GM23338 (cell line): ENCODE data around the gene GATAD2A. TPM values are rescaled to one million over a fixed set of nuclear protein-coding genes. Genes with fewer than 3 reads are reported as not detected.

Experiments used
- ATAC-seq: fragments of 200-7000 bp; cut with Tn5 transposase; 3 replicates; pipeline ENCODE4 v1.9.1; 2020
- DNase-seq: peaks from one replicate; pipeline ENCODE4 v3.0.0-alpha.2; 2015; ENCODE audit warnings: low spot score
- H2AFZ ChIP-seq: fragments of 200-600 bp; sonication (generic); 2 replicates; pipeline ENCODE4 v1.8.0; 2016; ENCODE audit warnings: antibody characterized with exemption, mild to moderate bottlenecking, moderate library complexity
- H3F3A ChIP-seq: fragments of 200-600 bp; sonication (generic); replicated peaks from 2 replicates; pipeline ENCODE4 v1.8.0; 2017; ENCODE audit warnings: antibody characterized with exemption, mixed run types, low read depth
- H3K27ac ChIP-seq: fragments of 200-600 bp; sonication (generic); 2 replicates; pipeline ENCODE4 v1.6.1; 2016; ENCODE audit warnings: low read depth
- H3K27me3 ChIP-seq: fragments of 200-600 bp; sonication (generic); 2 replicates; pipeline ENCODE4 v1.8.0; 2016; ENCODE audit warnings: mild to moderate bottlenecking, mixed run types, moderate library complexity; ENCODE audit not compliant: insufficient read depth
- H3K36me3 ChIP-seq: fragments of 200-600 bp; sonication (generic); 2 replicates; pipeline ENCODE4 v1.8.0; 2016; ENCODE audit warnings: mild to moderate bottlenecking; ENCODE audit not compliant: insufficient read depth
- H3K4me1 ChIP-seq: fragments of 200-600 bp; sonication (generic); 2 replicates; pipeline ENCODE4 v1.8.0; 2016; ENCODE audit warnings: mild to moderate bottlenecking, moderate library complexity; ENCODE audit not compliant: insufficient read depth
- H3K4me2 ChIP-seq: fragments of 200-600 bp; sonication (generic); 2 replicates; pipeline ENCODE4 v1.7.1; 2017; ENCODE audit warnings: mixed run types
- H3K4me3 ChIP-seq: fragments of 200-600 bp; sonication (generic); 2 replicates; pipeline ENCODE4 v1.6.1; 2016; ENCODE audit warnings: mixed run types
- H3K79me2 ChIP-seq: fragments of 200-600 bp; sonication (generic); replicated peaks from 2 replicates; pipeline ENCODE4 v1.8.0; 2017; ENCODE audit warnings: mild to moderate bottlenecking; ENCODE audit not compliant: insufficient read depth
- H3K9me2 ChIP-seq: fragments of 200-600 bp; sonication (generic); 2 replicates; pipeline ENCODE4 v1.8.0; 2017; ENCODE audit not compliant: insufficient read depth
- H4K20me1 ChIP-seq: fragments of 200-600 bp; sonication (generic); replicated peaks from 2 replicates; pipeline ENCODE4 v1.8.0; 2017; ENCODE audit warnings: mild to moderate bottlenecking; ENCODE audit not compliant: insufficient read depth
- H3K27ac Mint-ChIP-seq: 2 replicates; pipeline ENCODE4 v1.8.0; 2020; ENCODE audit warnings: inconsistent platforms, mild to moderate bottlenecking, moderate library complexity, mixed read lengths
- H3K27me3 Mint-ChIP-seq: 3 replicates; pipeline ENCODE4 v1.8.0; 2022; ENCODE audit warnings: low read depth, mild to moderate bottlenecking, moderate library complexity, mixed read lengths, inconsistent platforms; ENCODE audit not compliant: insufficient read depth, poor library complexity
- H3K36me3 Mint-ChIP-seq: 3 replicates; pipeline ENCODE4 v1.8.0; 2021; ENCODE audit warnings: low read depth, mild to moderate bottlenecking, inconsistent platforms, moderate library complexity, mixed read lengths
- H3K4me1 Mint-ChIP-seq: 3 replicates; pipeline ENCODE4 v1.8.0; 2020; ENCODE audit warnings: mild to moderate bottlenecking, inconsistent platforms, mixed read lengths
- H3K4me3 Mint-ChIP-seq: 3 replicates; pipeline ENCODE4 v1.8.0; 2021; ENCODE audit warnings: moderate library complexity, mild to moderate bottlenecking, inconsistent platforms, mixed read lengths
- H3K9me3 Mint-ChIP-seq: 3 replicates; pipeline ENCODE4 v1.8.0; 2020; ENCODE audit warnings: moderate library complexity, mild to moderate bottlenecking, inconsistent platforms, mixed read lengths
- EZH2 ChIP-seq: fragments of 200-600 bp; sonication (generic); IDR thresholded peaks from one replicate; pipeline ENCODE4 v1.8.0; 2017; ENCODE audit warnings: antibody characterized with exemption, mild to moderate bottlenecking, low read depth; ENCODE audit not compliant: unreplicated experiment
- EZH2phosphoT487 ChIP-seq: fragments of 200-600 bp; sonication (generic); IDR thresholded peaks from one replicate; pipeline ENCODE4 v1.8.1; 2018; ENCODE audit warnings: antibody characterized with exemption; ENCODE audit not compliant: unreplicated experiment
- JUNB ChIP-seq: IDR thresholded peaks from one replicate; pipeline ENCODE4 v1.6.1; 2016; ENCODE audit warnings: antibody characterized with exemption; ENCODE audit not compliant: unreplicated experiment
- NANOG ChIP-seq: IDR thresholded peaks from 2 replicates; pipeline ENCODE4 v1.6.1; 2016; ENCODE audit warnings: antibody characterized with exemption, borderline replicate concordance
- STAT1 ChIP-seq: IDR thresholded peaks from one replicate; pipeline ENCODE4 v1.6.1; 2016; ENCODE audit warnings: antibody characterized with exemption; ENCODE audit not compliant: unreplicated experiment
- ZNF114 ChIP-seq: fragments of 250-450 bp; sonication (Bioruptor Pico); IDR thresholded peaks from 2 replicates; pipeline ENCODE4 v1.5.0; 2020; ENCODE audit warnings: mild to moderate bottlenecking, moderate library complexity
- ZNF331 ChIP-seq: fragments of 250-450 bp; sonication (Bioruptor Pico); IDR thresholded peaks from 2 replicates; pipeline ENCODE4 v1.5.0; 2020; ENCODE audit warnings: low read depth, mild to moderate bottlenecking, moderate library complexity
- polyA plus RNA-seq: library from polyadenylated mRNA; unstranded; fragments of >200 nt; fragmentation: Nextera tagmentation; extraction: Ambion mirVana; gene quantifications from 2 replicates; pipeline ENCODE4 v1.2.1, GENCODE V29; 2016
- total RNA-seq: library from RNA; depleted of rRNA; stranded (reverse); fragments of >200 nt; shearing (Covaris generic); gene quantifications from 2 replicates; pipeline ENCODE4 v1.2.3, GENCODE V29; 2014
- TF ChIP-seq, protein P1 (sequence below): IDR thresholded peaks from one replicate; pipeline ENCODE4 v1.6.1; 2018; ENCODE audit warnings: antibody characterized with exemption; ENCODE audit not compliant: unreplicated experiment
- TF ChIP-seq, protein P2 (sequence below), 2 experiments: fragments of 200-600 bp in 1 of 2; sonication (generic) in 1 of 2; conservative IDR thresholded peaks; 2 replicates each; pipeline versions ENCODE4 v1.5.1 to v1.6.1; 2016 to 2017; ENCODE audit warnings: antibody characterized with exemption in 2 of 2, low read depth in 2 of 2, mild to moderate bottlenecking in 2 of 2, moderate library complexity in 1 of 2
- TF ChIP-seq, protein P3 (sequence below): fragments of 250-450 bp; sonication (Bioruptor Pico); IDR thresholded peaks from 2 replicates; pipeline ENCODE4 v1.5.0; 2020; ENCODE audit warnings: mild to moderate bottlenecking, moderate library complexity

Gene GATAD2A
- total and polyA plus RNA-seq, 2 experiments from 2014 or later = 40.0 to 151 TPM

DNA sequence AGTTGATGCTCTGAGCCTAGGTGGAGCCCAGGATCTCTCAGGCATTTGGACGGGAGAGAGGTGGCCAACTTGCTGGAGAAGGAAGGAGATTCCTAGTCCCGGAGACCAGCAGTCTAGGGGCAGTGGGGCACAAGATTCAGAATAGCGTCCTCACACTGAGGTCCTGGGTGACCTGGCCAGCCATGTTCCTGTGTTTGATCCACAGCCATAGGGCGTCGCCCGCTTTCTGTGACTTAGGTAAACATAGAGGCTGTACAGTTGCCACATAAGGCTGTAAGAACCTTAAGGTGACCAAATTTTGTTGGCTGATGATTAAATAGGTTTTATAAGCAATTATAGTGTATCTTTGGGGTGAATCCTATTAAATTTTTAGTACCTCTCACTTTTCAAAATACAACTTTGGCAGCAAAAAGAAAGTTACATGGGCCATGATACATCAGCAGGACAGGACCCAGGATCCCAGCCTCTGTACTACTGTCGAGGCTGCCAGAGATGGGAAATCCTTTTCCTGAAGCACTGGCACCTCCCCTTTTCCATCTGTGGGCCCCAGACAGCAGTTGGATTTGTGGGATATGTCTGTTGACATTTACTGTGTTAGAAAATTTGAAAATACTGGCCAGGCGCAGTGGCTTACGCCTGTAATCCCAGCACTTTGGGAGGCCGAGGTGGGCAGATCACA is 72.4 kb downstream of the GATAD2A start:
- no peak overlapping the region for H3K4me3 ChIP-seq
- H3K27me3 Mint-ChIP-seq = peaks cover 9% of the 10 kb centered on the region
- peaks cover 30% of the 10 kb centered on the region for H3K4me1 ChIP-seq
- H3K9me3 Mint-ChIP-seq = no peaks in the 10 kb centered on the region
- no peak overlapping the region for H3K27ac ChIP-seq
- H3K27me3 ChIP-seq = no peaks in the 10 kb centered on the region
- no peaks in the 10 kb centered on the region for H3K9me2 ChIP-seq
- H3K79me2 ChIP-seq = peaks cover 95% of the 10 kb centered on the region
- peaks cover 59% of the 10 kb centered on the region for H4K20me1 ChIP-seq
- H3K4me1 Mint-ChIP-seq = peaks cover 61% of the 10 kb centered on the region
- TF ChIP-seq NANOG (no peak), ZNF114 (CRISPR knock-in tag) (no peak), EZH2 (no peak), ZNF331 (CRISPR knock-in tag) (no peak), JUNB (no peak)
- H3F3A ChIP-seq = peaks cover 7% of the 10 kb centered on the region; the same call in 1 of the 2 replicates
- H3K36me3 ChIP-seq = peaks cover 3% of the 10 kb centered on the region; the same call in 1 of the 2 replicates
- H3K36me3 Mint-ChIP-seq = peaks cover 29% of the 10 kb centered on the region
- DNase-seq (no peak), ATAC-seq (no peak)
- H3K27ac Mint-ChIP-seq = no peak overlapping the region
- no peak overlapping the region for H3K4me2 ChIP-seq
- no peak overlapping the region; the same call in 2 of the 3 replicates for H3K4me3 Mint-ChIP-seq
- no peak overlapping the region for H2AFZ ChIP-seq

DNA sequence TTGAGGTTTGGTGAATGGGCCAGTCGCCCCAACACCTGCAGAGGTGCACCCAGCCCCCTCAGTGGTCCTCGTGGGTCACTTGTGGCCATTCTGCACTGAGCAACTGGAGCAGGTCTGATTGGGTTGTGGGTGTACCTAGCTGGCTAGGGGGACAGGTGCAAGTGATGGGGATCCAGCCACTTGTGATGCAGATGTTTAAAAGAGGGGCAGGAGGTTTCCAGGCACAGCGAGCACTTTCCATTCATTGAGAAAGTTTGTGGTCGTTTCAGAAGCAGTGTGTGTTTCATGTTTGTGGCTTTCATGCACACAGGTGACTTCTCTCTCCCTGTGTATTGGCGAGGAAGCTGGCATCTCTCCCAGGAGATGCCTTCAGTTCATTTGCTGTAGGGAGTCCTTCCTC is 75.2 kb downstream of the GATAD2A start:
- Mint-ChIP-seq H3K4me3 (no peak overlapping the region), H3K27ac (no peak overlapping the region), H3K4me1 (peaks cover 51% of the 10 kb centered on the region), H3K36me3 (peaks cover 23% of the 10 kb centered on the region), H3K27me3 (peaks cover 9% of the 10 kb centered on the region), H3K9me3 (no peaks in the 10 kb centered on the region)
- peaks cover 64% of the 10 kb centered on the region for H4K20me1 ChIP-seq
- peaks cover 96% of the 10 kb centered on the region for H3K79me2 ChIP-seq
- 0 out of 2 replicates have a peak, but pooled peaks cover 2% of the 10 kb centered on the region for H3F3A ChIP-seq
- no peaks in the 10 kb centered on the region for H3K9me2 ChIP-seq
- peaks cover 3% of the 10 kb centered on the region; the same call in 1 of the 2 replicates for H3K36me3 ChIP-seq
- no peaks in the 10 kb centered on the region for H3K27me3 ChIP-seq
- ATAC-seq (no peak), DNase-seq (no peak)
- no peak overlapping the region for H3K4me2 ChIP-seq
- H3K4me3 ChIP-seq = no peak overlapping the region
- H2AFZ ChIP-seq = no peak overlapping the region
- H3K4me1 ChIP-seq = peaks cover 20% of the 10 kb centered on the region
- peak overlapping the region; percentile 69 for H3K27ac ChIP-seq
- TF ChIP-seq, protein P1, sequence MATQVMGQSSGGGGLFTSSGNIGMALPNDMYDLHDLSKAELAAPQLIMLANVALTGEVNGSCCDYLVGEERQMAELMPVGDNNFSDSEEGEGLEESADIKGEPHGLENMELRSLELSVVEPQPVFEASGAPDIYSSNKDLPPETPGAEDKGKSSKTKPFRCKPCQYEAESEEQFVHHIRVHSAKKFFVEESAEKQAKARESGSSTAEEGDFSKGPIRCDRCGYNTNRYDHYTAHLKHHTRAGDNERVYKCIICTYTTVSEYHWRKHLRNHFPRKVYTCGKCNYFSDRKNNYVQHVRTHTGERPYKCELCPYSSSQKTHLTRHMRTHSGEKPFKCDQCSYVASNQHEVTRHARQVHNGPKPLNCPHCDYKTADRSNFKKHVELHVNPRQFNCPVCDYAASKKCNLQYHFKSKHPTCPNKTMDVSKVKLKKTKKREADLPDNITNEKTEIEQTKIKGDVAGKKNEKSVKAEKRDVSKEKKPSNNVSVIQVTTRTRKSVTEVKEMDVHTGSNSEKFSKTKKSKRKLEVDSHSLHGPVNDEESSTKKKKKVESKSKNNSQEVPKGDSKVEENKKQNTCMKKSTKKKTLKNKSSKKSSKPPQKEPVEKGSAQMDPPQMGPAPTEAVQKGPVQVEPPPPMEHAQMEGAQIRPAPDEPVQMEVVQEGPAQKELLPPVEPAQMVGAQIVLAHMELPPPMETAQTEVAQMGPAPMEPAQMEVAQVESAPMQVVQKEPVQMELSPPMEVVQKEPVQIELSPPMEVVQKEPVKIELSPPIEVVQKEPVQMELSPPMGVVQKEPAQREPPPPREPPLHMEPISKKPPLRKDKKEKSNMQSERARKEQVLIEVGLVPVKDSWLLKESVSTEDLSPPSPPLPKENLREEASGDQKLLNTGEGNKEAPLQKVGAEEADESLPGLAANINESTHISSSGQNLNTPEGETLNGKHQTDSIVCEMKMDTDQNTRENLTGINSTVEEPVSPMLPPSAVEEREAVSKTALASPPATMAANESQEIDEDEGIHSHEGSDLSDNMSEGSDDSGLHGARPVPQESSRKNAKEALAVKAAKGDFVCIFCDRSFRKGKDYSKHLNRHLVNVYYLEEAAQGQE = no peak
- TF ChIP-seq, protein P2, sequence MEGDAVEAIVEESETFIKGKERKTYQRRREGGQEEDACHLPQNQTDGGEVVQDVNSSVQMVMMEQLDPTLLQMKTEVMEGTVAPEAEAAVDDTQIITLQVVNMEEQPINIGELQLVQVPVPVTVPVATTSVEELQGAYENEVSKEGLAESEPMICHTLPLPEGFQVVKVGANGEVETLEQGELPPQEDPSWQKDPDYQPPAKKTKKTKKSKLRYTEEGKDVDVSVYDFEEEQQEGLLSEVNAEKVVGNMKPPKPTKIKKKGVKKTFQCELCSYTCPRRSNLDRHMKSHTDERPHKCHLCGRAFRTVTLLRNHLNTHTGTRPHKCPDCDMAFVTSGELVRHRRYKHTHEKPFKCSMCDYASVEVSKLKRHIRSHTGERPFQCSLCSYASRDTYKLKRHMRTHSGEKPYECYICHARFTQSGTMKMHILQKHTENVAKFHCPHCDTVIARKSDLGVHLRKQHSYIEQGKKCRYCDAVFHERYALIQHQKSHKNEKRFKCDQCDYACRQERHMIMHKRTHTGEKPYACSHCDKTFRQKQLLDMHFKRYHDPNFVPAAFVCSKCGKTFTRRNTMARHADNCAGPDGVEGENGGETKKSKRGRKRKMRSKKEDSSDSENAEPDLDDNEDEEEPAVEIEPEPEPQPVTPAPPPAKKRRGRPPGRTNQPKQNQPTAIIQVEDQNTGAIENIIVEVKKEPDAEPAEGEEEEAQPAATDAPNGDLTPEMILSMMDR (conservative IDR thresholded peaks at IDR 0.05; ENCODE audit: low read depth in 2 of 2) = no peak
- TF ChIP-seq EZH2 (no peak), EZH2phosphoT487 (no peak), STAT1 (no peak)
- TF ChIP-seq, protein P3, sequence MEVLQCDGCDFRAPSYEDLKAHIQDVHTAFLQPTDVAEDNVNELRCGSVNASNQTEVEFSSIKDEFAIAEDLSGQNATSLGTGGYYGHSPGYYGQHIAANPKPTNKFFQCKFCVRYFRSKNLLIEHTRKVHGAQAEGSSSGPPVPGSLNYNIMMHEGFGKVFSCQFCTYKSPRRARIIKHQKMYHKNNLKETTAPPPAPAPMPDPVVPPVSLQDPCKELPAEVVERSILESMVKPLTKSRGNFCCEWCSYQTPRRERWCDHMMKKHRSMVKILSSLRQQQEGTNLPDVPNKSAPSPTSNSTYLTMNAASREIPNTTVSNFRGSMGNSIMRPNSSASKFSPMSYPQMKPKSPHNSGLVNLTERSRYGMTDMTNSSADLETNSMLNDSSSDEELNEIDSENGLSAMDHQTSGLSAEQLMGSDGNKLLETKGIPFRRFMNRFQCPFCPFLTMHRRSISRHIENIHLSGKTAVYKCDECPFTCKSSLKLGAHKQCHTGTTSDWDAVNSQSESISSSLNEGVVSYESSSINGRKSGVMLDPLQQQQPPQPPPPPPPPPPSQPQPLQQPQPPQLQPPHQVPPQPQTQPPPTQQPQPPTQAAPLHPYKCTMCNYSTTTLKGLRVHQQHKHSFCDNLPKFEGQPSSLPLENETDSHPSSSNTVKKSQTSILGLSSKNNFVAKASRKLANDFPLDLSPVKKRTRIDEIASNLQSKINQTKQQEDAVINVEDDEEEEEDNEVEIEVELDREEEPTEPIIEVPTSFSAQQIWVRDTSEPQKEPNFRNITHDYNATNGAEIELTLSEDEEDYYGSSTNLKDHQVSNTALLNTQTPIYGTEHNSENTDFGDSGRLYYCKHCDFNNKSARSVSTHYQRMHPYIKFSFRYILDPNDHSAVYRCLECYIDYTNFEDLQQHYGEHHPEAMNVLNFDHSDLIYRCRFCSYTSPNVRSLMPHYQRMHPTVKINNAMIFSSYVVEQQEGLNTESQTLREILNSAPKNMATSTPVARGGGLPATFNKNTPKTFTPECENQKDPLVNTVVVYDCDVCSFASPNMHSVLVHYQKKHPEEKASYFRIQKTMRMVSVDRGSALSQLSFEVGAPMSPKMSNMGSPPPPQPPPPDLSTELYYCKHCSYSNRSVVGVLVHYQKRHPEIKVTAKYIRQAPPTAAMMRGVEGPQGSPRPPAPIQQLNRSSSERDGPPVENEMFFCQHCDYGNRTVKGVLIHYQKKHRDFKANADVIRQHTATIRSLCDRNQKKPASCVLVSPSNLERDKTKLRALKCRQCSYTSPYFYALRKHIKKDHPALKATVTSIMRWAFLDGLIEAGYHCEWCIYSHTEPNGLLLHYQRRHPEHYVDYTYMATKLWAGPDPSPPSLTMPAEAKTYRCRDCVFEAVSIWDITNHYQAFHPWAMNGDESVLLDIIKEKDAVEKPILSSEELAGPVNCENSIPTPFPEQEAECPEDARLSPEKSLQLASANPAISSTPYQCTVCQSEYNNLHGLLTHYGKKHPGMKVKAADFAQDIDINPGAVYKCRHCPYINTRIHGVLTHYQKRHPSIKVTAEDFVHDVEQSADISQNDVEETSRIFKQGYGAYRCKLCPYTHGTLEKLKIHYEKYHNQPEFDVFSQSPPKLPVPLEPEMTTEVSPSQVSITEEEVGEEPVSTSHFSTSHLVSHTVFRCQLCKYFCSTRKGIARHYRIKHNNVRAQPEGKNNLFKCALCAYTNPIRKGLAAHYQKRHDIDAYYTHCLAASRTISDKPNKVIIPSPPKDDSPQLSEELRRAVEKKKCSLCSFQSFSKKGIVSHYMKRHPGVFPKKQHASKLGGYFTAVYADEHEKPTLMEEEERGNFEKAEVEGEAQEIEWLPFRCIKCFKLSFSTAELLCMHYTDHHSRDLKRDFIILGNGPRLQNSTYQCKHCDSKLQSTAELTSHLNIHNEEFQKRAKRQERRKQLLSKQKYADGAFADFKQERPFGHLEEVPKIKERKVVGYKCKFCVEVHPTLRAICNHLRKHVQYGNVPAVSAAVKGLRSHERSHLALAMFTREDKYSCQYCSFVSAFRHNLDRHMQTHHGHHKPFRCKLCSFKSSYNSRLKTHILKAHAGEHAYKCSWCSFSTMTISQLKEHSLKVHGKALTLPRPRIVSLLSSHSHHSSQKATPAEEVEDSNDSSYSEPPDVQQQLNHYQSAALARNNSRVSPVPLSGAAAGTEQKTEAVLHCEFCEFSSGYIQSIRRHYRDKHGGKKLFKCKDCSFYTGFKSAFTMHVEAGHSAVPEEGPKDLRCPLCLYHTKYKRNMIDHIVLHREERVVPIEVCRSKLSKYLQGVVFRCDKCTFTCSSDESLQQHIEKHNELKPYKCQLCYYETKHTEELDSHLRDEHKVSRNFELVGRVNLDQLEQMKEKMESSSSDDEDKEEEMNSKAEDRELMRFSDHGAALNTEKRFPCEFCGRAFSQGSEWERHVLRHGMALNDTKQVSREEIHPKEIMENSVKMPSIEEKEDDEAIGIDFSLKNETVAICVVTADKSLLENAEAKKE (CRISPR knock-in tag) = no peak
